HepG2 (cell line): Measurements from ENCODE around the gene MRPL14. TPM values are rescaled to one million over a fixed set of nuclear protein-coding genes. Genes with fewer than 3 reads are reported as not detected.

Experiments used
- ARID4A ChIP-seq: sonication (generic); formaldehyde crosslinking; IDR thresholded peaks from 2 replicates; pipeline ENCODE4 v1.5.0; 2020; ENCODE audit warnings: mild to moderate bottlenecking, missing genetic modification reagents, borderline replicate concordance
- ISX ChIP-seq: sonication (generic); formaldehyde crosslinking; conservative IDR thresholded peaks from 2 replicates; pipeline ENCODE4 v1.5.0; 2020; ENCODE audit warnings: missing genetic modification reagents
- KLF13 ChIP-seq: sonication (generic); formaldehyde crosslinking; IDR thresholded peaks from 2 replicates; pipeline ENCODE4 v1.4.0; 2020; ENCODE audit warnings: mild to moderate bottlenecking, missing genetic modification reagents
- ZBTB42 ChIP-seq: sonication (generic); formaldehyde crosslinking; IDR thresholded peaks from 2 replicates; pipeline ENCODE4 v1.5.0; 2020; ENCODE audit warnings: mild to moderate bottlenecking, missing genetic modification reagents
- ZHX2 ChIP-seq, 2 experiments: sonication (generic) in 1 of 2; formaldehyde crosslinking in 1 of 2; IDR thresholded peaks; 2 replicates each; pipeline versions ENCODE4 v1.6.1 to v1.9.0; 2014 to 2022; ENCODE audit warnings: antibody characterized with exemption in 1 of 2, borderline replicate concordance in 1 of 2, inconsistent platforms in 1 of 2, low read depth in 1 of 2, missing genetic modification reagents in 1 of 2
- ZNF234 ChIP-seq: sonication (generic); formaldehyde crosslinking; conservative IDR thresholded peaks from 2 replicates; pipeline ENCODE4 v1.5.1; 2020; ENCODE audit warnings: mild to moderate bottlenecking, missing genetic modification reagents
- ZNF44 ChIP-seq: sonication (generic); formaldehyde crosslinking; IDR thresholded peaks from 2 replicates; pipeline ENCODE4 v1.5.1; 2020; ENCODE audit warnings: mild to moderate bottlenecking, missing genetic modification reagents
- ZNF740 ChIP-seq: sonication (generic); formaldehyde crosslinking; IDR thresholded peaks from 2 replicates; pipeline ENCODE4 v1.4.0; 2020; ENCODE audit warnings: missing genetic modification reagents
- polyA plus RNA-seq, 8 experiments: library from polyadenylated mRNA; depleted of rRNA in 3 of 8; stranded (reverse) in 7 of 8; unstranded in 1 of 8; fragments of >200 nt; fragmentation: Illumina TruSeq in 4 of 8; extraction: Trizol in 4 of 8; gene quantifications; 2 replicates each; pipeline versions ENCODE4 v1.2.1 to v1.2.3, GENCODE V29; 2011 to 2016; ENCODE audit warnings: low read depth in 4 of 8, missing spikeins in 1 of 8, mixed read lengths in 1 of 8; ENCODE audit not compliant: insufficient read depth in 1 of 8
- total RNA-seq, 5 experiments: library from RNA; depleted of rRNA; stranded (reverse); fragments of >200 nt; fragmentation: Illumina TruSeq; extraction: Trizol; gene quantifications; 2 replicates each; pipeline ENCODE4 v1.2.3, GENCODE V29; 2016; ENCODE audit warnings: low read depth in 1 of 5
- TF ChIP-seq, protein P1 (sequence below): sonication (generic); formaldehyde crosslinking; IDR thresholded peaks from 2 replicates; pipeline ENCODE4 v1.8.0; 2022; ENCODE audit warnings: mild to moderate bottlenecking, missing genetic modification reagents; ENCODE audit not compliant: insufficient replicate concordance
- TF ChIP-seq, protein P2 (sequence below): conservative IDR thresholded peaks from 2 replicates; pipeline ENCODE4 v1.6.1; 2018; ENCODE audit warnings: missing genetic modification reagents
- TF ChIP-seq, protein P3 (sequence below): sonication (generic); IDR thresholded peaks from 2 replicates; pipeline ENCODE4 v1.6.1; 2016; ENCODE audit warnings: low read depth, borderline replicate concordance

MRPL14 gene
- total and polyA plus RNA-seq, 2 of the 13 experiments (the other 11 are each of a cell fraction or from before 2014, with no cell fraction given), result 157 to 178 TPM

DNA sequence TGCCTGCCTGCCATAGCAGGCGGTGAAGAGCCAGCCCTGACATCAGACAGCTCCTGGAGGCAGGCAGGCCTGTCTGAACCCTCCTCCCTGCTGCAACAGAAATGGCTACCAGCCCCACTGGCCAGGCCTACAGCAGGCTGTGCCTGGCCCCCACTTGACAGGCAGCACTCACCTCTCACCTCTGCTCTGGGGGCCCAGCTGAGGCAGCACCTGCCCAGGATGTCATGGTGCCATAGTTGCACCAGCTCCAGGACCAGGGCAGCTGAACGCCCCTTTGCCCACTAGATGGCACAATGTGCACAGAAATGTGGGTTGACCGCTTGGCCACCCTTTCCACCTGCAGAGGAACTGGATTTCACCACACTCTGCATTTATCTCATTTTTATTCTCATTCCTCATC, 30.6 kb downstream of the MRPL14 start (continued):
- TF ChIP-seq ZHX2 (IDR thresholded peaks at IDR 0.05; ENCODE audit: low read depth), result no peak
- TF ChIP-seq ZHX2 (CRISPR knock-in tag; IDR thresholded peaks at IDR 0.05; ENCODE audit: borderline replicate concordance), result no peak
- TF ChIP-seq, protein P1, sequence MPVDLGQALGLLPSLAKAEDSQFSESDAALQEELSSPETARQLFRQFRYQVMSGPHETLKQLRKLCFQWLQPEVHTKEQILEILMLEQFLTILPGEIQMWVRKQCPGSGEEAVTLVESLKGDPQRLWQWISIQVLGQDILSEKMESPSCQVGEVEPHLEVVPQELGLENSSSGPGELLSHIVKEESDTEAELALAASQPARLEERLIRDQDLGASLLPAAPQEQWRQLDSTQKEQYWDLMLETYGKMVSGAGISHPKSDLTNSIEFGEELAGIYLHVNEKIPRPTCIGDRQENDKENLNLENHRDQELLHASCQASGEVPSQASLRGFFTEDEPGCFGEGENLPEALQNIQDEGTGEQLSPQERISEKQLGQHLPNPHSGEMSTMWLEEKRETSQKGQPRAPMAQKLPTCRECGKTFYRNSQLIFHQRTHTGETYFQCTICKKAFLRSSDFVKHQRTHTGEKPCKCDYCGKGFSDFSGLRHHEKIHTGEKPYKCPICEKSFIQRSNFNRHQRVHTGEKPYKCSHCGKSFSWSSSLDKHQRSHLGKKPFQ (CRISPR knock-in tag), result no peak
- no peak for TF ChIP-seq ZNF44 (CRISPR knock-in tag)
- TF ChIP-seq ZNF234 (CRISPR knock-in tag), result no peak
- TF ChIP-seq, protein P2, sequence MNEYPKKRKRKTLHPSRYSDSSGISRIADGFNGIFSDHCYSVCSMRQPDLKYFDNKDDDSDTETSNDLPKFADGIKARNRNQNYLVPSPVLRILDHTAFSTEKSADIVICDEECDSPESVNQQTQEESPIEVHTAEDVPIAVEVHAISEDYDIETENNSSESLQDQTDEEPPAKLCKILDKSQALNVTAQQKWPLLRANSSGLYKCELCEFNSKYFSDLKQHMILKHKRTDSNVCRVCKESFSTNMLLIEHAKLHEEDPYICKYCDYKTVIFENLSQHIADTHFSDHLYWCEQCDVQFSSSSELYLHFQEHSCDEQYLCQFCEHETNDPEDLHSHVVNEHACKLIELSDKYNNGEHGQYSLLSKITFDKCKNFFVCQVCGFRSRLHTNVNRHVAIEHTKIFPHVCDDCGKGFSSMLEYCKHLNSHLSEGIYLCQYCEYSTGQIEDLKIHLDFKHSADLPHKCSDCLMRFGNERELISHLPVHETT (CRISPR knock-in tag), result no peak
- TF ChIP-seq ZBTB42, result no peak
- TF ChIP-seq, protein P3, sequence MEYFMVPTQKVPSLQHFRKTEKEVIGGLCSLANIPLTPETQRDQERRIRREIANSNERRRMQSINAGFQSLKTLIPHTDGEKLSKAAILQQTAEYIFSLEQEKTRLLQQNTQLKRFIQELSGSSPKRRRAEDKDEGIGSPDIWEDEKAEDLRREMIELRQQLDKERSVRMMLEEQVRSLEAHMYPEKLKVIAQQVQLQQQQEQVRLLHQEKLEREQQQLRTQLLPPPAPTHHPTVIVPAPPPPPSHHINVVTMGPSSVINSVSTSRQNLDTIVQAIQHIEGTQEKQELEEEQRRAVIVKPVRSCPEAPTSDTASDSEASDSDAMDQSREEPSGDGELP, result peak; percentile 62; the same call in 1 of the 2 replicates
- peak; percentile 42; the same call in 1 of the 2 replicates for TF ChIP-seq ARID4A (CRISPR knock-in tag)
- no peak for TF ChIP-seq KLF13
- no peak for TF ChIP-seq ISX (CRISPR knock-in tag)
- no peak for TF ChIP-seq ZNF740 (CRISPR knock-in tag)
